HEK293 (cell line): ENCODE data around the gene KIF13A.
A peak's percentile ranks its signal among the peaks of the same experiment; 100 is the strongest.

Experiments
- CTCF ChIA-PET: fragments of 350-600 bp; formaldehyde crosslinking; extraction: SDS; loops from one replicate; lab custom pipeline; 2021; ENCODE audit warnings: antibody characterized with exemption; lab: Yijun Ruan, JAX
- POLR2A ChIA-PET: fragments of 300-600 bp; formaldehyde crosslinking; extraction: SDS; loops from one replicate; lab custom pipeline; 2020; ENCODE audit warnings: antibody characterized with exemption, inconsistent platforms; lab: Yijun Ruan, JAX
- H3K27ac ChIP-seq: fragments of 200-500 bp; sonication (Bioruptor generic); 2 replicates; pipeline ENCODE4 v1.5.1; 2014; ENCODE audit warnings: low read depth, low read length, control low read depth, inconsistent platforms; ENCODE audit errors: extremely low read depth
- H3K36me3 ChIP-seq, 2 experiments: fragments of 200-500 bp in 1 of 2; sonication (Bioruptor generic) in 1 of 2; 1 replicate in 1 of 2; 2 replicates in 1 of 2; pipeline ENCODE4 v1.5.1; 2014 to 2017; ENCODE audit warnings: inconsistent platforms in 2 of 2, low read length in 2 of 2; ENCODE audit not compliant: control insufficient read depth in 2 of 2, insufficient read depth in 1 of 2
- H3K4me1 ChIP-seq: fragments of 200-500 bp; sonication (Bioruptor generic); 2 replicates; pipeline ENCODE4 v1.5.1; 2014; ENCODE audit warnings: mild to moderate bottlenecking, low read length, inconsistent platforms; ENCODE audit not compliant: control insufficient read depth, insufficient read depth
- H3K4me3 ChIP-seq: 2 replicates; pipeline ENCODE4 v1.5.1; 2011; ENCODE audit warnings: low read depth, mild to moderate bottlenecking, control low read depth, low read length, moderate library complexity
- H3K9me3 ChIP-seq: fragments of 200-500 bp; sonication (Bioruptor generic); 2 replicates; pipeline ENCODE4 v1.5.1; 2014; ENCODE audit warnings: low read depth, low read length, inconsistent platforms; ENCODE audit not compliant: control insufficient read depth, insufficient read depth
- EGR2 ChIP-seq: fragments of 450-650 bp; formaldehyde crosslinking; IDR thresholded peaks from 2 replicates; pipeline ENCODE4 v1.5.1; 2016; ENCODE audit warnings: low read depth, missing biosample characterization, missing genetic modification characterization
- KLF1 ChIP-seq: fragments of 450-650 bp; formaldehyde crosslinking; IDR thresholded peaks from 2 replicates; pipeline ENCODE4 v1.5.1; 2016; ENCODE audit warnings: missing biosample characterization, missing genetic modification characterization
- KLF17 ChIP-seq: fragments of 450-650 bp; formaldehyde crosslinking; IDR thresholded peaks from 2 replicates; pipeline ENCODE4 v1.5.1; 2016; ENCODE audit warnings: missing biosample characterization, missing genetic modification characterization
- PBX3 ChIP-seq: sonication (generic); formaldehyde crosslinking; IDR thresholded peaks from 2 replicates; pipeline ENCODE4 v1.8.1; 2022; ENCODE audit warnings: mild to moderate bottlenecking, moderate library complexity, missing genetic modification reagents
- REPIN1 ChIP-seq: fragments of 450-650 bp; formaldehyde crosslinking; IDR thresholded peaks from 2 replicates; pipeline ENCODE4 v1.5.1; 2017; ENCODE audit warnings: missing biosample characterization, missing genetic modification characterization, low read depth
- SP7 ChIP-seq: fragments of 450-650 bp; formaldehyde crosslinking; IDR thresholded peaks from 2 replicates; pipeline ENCODE4 v1.5.1; 2016; ENCODE audit warnings: missing biosample characterization, missing genetic modification characterization
- WT1 ChIP-seq: fragments of 450-650 bp; formaldehyde crosslinking; IDR thresholded peaks from 2 replicates; pipeline ENCODE4 v1.5.1; 2016; ENCODE audit warnings: missing biosample characterization, missing genetic modification characterization
- YY2 ChIP-seq: fragments of 450-650 bp; formaldehyde crosslinking; IDR thresholded peaks from 2 replicates; pipeline ENCODE4 v1.5.1; 2016; ENCODE audit warnings: missing biosample characterization, missing genetic modification characterization
- ZBTB17 ChIP-seq: fragments of 450-650 bp; formaldehyde crosslinking; IDR thresholded peaks from 2 replicates; pipeline ENCODE4 v1.5.1; 2016; ENCODE audit warnings: missing biosample characterization, missing genetic modification characterization
- ZNF121 ChIP-seq: fragments of 450-650 bp; formaldehyde crosslinking; IDR thresholded peaks from 2 replicates; pipeline ENCODE4 v1.5.1; 2016; ENCODE audit warnings: missing biosample characterization, missing genetic modification characterization
- ZNF175 ChIP-seq: fragments of 450-650 bp; formaldehyde crosslinking; IDR thresholded peaks from 2 replicates; pipeline ENCODE4 v1.5.1; 2016; ENCODE audit warnings: missing biosample characterization, missing genetic modification characterization
- ZNF266 ChIP-seq: fragments of 450-650 bp; formaldehyde crosslinking; IDR thresholded peaks from 2 replicates; pipeline ENCODE4 v1.5.1; 2016; ENCODE audit warnings: missing biosample characterization, missing genetic modification characterization, low read depth
- ZNF350 ChIP-seq: fragments of 450-650 bp; formaldehyde crosslinking; IDR thresholded peaks from 2 replicates; pipeline ENCODE4 v1.5.0; 2017; ENCODE audit warnings: missing biosample characterization, mild to moderate bottlenecking, missing genetic modification characterization
- ZNF473 ChIP-seq: fragments of 450-650 bp; formaldehyde crosslinking; IDR thresholded peaks from 2 replicates; pipeline ENCODE4 v1.5.1; 2017; ENCODE audit warnings: missing biosample characterization, missing genetic modification characterization
- ZSCAN30 ChIP-seq: fragments of 450-650 bp; IDR thresholded peaks from 2 replicates; pipeline ENCODE4 v1.5.1; 2018; ENCODE audit warnings: missing biosample characterization, mild to moderate bottlenecking, missing genetic modification characterization, moderate library complexity
- TF ChIP-seq, protein P1 (sequence below): fragments of 450-650 bp; formaldehyde crosslinking; IDR thresholded peaks from 2 replicates; pipeline ENCODE4 v1.5.0; 2017; ENCODE audit warnings: missing biosample characterization, missing genetic modification characterization, borderline replicate concordance
- TF ChIP-seq, protein P2 (sequence below): fragments of 450-650 bp; formaldehyde crosslinking; IDR thresholded peaks from 2 replicates; pipeline ENCODE4 v1.5.1; 2016; ENCODE audit warnings: missing biosample characterization, missing genetic modification characterization
- TF ChIP-seq, protein P3 (sequence below): fragments of 450-650 bp; formaldehyde crosslinking; IDR thresholded peaks from 2 replicates; pipeline ENCODE4 v1.5.1; 2017; ENCODE audit warnings: missing biosample characterization, missing genetic modification characterization

The KIF13A gene

DNA sequence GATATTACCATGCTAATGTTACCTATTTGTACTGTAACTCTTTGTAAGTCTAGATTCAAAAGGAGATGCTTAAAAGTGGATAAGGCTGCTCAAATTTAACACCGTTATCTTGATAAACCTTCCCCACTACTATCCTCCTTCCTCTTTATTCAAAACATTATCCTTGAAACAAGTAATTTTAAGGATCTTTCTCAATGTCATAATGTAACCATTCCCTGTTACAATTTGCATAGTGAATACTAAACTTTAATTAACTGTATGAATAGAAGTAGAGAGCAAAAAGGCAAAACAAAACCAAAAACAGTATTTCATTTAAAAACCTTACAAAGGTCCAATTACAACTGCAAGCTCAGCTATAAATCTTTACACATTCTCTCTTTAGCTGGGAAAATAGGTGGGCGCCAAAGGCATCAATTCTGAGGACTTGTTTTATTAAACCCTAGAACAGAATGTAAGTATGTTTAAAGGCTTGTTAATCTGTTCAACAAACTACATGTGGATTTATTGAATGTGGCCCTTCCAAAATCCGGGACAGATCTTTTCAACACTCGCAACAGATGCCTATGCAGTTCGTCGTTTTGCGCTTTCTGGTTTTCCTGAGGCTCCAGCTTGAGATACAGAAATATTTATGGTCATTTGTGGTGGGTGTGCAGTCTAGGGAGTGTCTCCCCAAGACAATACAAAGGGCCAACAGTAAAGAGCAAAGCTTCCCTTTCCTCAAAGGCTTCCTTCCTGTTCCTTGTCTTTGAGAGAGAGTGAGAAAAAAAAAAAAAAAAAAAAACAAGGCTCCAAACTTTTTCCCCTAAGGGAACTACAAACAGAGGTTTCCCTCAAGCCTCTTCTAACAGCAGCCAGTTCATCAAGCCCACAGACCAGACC, 15.1 kb downstream of the KIF13A start:
- ChIA-PET CTCF (interaction anchor here (0.6 to 2.0 kb wide), 3 partner anchors 10 to 150 kb away, joined by 3 to 5 read pairs (median 4); partner anchors contain the start of gene NHLRC1), POLR2A (interaction anchor here (0.5 to 1.9 kb wide), 2 partner anchors 9 to 13 kb away, joined by 6 to 7 read pairs; no protein-coding TSS in a partner anchor)
- TF ChIP-seq, protein P1, sequence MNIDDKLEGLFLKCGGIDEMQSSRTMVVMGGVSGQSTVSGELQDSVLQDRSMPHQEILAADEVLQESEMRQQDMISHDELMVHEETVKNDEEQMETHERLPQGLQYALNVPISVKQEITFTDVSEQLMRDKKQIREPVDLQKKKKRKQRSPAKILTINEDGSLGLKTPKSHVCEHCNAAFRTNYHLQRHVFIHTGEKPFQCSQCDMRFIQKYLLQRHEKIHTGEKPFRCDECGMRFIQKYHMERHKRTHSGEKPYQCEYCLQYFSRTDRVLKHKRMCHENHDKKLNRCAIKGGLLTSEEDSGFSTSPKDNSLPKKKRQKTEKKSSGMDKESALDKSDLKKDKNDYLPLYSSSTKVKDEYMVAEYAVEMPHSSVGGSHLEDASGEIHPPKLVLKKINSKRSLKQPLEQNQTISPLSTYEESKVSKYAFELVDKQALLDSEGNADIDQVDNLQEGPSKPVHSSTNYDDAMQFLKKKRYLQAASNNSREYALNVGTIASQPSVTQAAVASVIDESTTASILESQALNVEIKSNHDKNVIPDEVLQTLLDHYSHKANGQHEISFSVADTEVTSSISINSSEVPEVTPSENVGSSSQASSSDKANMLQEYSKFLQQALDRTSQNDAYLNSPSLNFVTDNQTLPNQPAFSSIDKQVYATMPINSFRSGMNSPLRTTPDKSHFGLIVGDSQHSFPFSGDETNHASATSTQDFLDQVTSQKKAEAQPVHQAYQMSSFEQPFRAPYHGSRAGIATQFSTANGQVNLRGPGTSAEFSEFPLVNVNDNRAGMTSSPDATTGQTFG (tag by site-specific recombination) = no peak
- TF ChIP-seq ZSCAN30 (tag by site-specific recombination) = no peak
- TF ChIP-seq, protein P2, sequence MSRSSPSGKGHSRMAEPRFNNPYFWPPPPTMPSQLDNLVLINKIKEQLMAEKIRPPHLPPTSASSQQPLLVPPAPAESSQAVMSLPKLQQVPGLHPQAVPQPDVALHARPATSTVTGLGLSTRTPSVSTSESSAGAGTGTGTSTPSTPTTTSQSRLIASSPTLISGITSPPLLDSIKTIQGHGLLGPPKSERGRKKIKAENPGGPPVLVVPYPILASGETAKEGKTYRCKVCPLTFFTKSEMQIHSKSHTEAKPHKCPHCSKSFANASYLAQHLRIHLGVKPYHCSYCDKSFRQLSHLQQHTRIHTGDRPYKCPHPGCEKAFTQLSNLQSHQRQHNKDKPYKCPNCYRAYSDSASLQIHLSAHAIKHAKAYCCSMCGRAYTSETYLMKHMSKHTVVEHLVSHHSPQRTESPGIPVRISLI (tag by site-specific recombination) = peak; percentile 59
- no peak overlapping the region for H3K27ac ChIP-seq
- no peaks in the 10 kb centered on the region for H3K36me3 ChIP-seq
- H3K4me3 ChIP-seq = no peak overlapping the region
- no peaks in the 10 kb centered on the region for H3K9me3 ChIP-seq
- peaks cover 21% of the 10 kb centered on the region for H3K4me1 ChIP-seq

GRCh38 chr6:17971128-17972073, 16.0 kb downstream of the KIF13A start:
- no peaks in the 10 kb centered on the region for H3K9me3 ChIP-seq
- H3K27ac ChIP-seq = no peak overlapping the region
- H3K4me1 ChIP-seq = peaks cover 25% of the 10 kb centered on the region
- ChIA-PET POLR2A (no interaction called here), CTCF (interaction anchor here (0.6 to 2.0 kb wide), 4 partner anchors 9 to 1100 kb away, joined by 3 to 5 read pairs (median 4); partner anchors contain the start of gene NHLRC1)
- H3K36me3 ChIP-seq = no peaks in the 10 kb centered on the region
- H3K4me3 ChIP-seq = no peak overlapping the region
- 0 out of 2 replicates have a peak, but pooled peaks have one; percentile 22 for TF ChIP-seq SP7 (tag by site-specific recombination)
- TF ChIP-seq ZNF473 = no peak
- peak; percentile 57; the same call in 1 of the 2 replicates for TF ChIP-seq KLF17 (tag by site-specific recombination)
- no peak for TF ChIP-seq PBX3
- TF ChIP-seq ZNF266 = no peak
- TF ChIP-seq ZNF350 (tag by site-specific recombination) = no peak
- TF ChIP-seq KLF1 (tag by site-specific recombination) = peak; percentile 49; the same call in 1 of the 2 replicates
- TF ChIP-seq ZNF121 = peak; percentile 57; the same call in 1 of the 2 replicates
- no peak for TF ChIP-seq ZBTB17 (tag by site-specific recombination)
- no peak for TF ChIP-seq ZNF175 (tag by site-specific recombination)
- TF ChIP-seq WT1 (tag by site-specific recombination) = peak; percentile 60; the same call in 1 of the 2 replicates
- TF ChIP-seq, protein P3, sequence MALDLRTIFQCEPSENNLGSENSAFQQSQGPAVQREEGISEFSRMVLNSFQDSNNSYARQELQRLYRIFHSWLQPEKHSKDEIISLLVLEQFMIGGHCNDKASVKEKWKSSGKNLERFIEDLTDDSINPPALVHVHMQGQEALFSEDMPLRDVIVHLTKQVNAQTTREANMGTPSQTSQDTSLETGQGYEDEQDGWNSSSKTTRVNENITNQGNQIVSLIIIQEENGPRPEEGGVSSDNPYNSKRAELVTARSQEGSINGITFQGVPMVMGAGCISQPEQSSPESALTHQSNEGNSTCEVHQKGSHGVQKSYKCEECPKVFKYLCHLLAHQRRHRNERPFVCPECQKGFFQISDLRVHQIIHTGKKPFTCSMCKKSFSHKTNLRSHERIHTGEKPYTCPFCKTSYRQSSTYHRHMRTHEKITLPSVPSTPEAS (tag by site-specific recombination) = no peak
- TF ChIP-seq EGR2 = 0 out of 2 replicates have a peak, but pooled peaks have one; percentile 11
- TF ChIP-seq REPIN1 = no peak
- TF ChIP-seq YY2 = no peak
